ENCODE data around the gene PLCL2.

- no peak for TF ChIP-seq CTCF (IDR thresholded peaks at IDR 0.05)
- TF ChIP-seq POLR2A (IDR thresholded peaks at IDR 0.05; ENCODE audit: low read depth), result no peak
- no peak for TF ChIP-seq POLR2AphosphoS5 (IDR thresholded peaks at IDR 0.05)
These were observed 48.1 kb downstream of the PLCL2 start for GRCh38 chr3:16932877-16933276.

Measured in esophagus muscularis mucosa (tissue), 3 donors.